Occipital lobe (tissue), 1 donor: ENCODE data around the gene BRI3. TPM values are rescaled to one million over a fixed set of nuclear protein-coding genes. Genes with fewer than 3 reads are reported as not detected.

Experiments
- total RNA-seq: library from RNA; depleted of rRNA; stranded (reverse); fragments of >200 nt; gene quantifications from one replicate; pipeline ENCODE4 v1.2.3, GENCODE V29; 2014

BRI3 gene
- total RNA-seq, 1 donor from 2014 or later = 21.4 TPM

Other genes starting within 250 kb of the BRI3 start
- 40.4 TPM for gene LMTK2, start 174.8 kb upstream of the BRI3 start, total RNA-seq
- gene BHLHA15, start 70.2 kb upstream of the BRI3 start, total RNA-seq = 10.0 TPM
- 41.5 TPM for gene TECPR1, start 29.5 kb upstream of the BRI3 start, total RNA-seq
- 0.16 TPM for gene BAIAP2L1, start 119.4 kb downstream of the BRI3 start, total RNA-seq